ENCODE measurements around the gene RAVER2.
"Not testable (repeated sequence)": the region's sequence is repeated elsewhere in the genome, so short reads cannot be mapped to it uniquely, and the experiment has no call there.

Gene RAVER2

GRCh38 chr1:64744492-64745180, at the start of gene RAVER2:
RAVER2 (plus strand) TSS chr1:64745075; CDS start chr1:64745173, 98 bp downstream.
- H3K9me3 ChIP-seq (replicated peaks in 1 of 11) = no peaks in the 10 kb centered on the region
- peaks cover 15 to 29% (median 23%) of the 10 kb centered on the region in 10 experiments for H3K4me1 ChIP-seq
- no peaks in the 10 kb centered on the region for H3K27me3 ChIP-seq
- peak within 1 kb of the TSS; percentile 1 to 86 (median 84); a peak in 21 of 22 replicates for H3K27ac ChIP-seq
- peaks cover 0 to 12% (median 0%) of the 10 kb centered on the region in 11 experiments; a peak in 3 of 22 replicates for H4K20me1 ChIP-seq
- H3K36me3 ChIP-seq = no peaks in the 10 kb centered on the region
- peak within 1 kb of the TSS; percentile 74 to 99 (median 88) for H3K4me2 ChIP-seq
- no peak for TF ChIP-seq Cebpa-rat (IDR thresholded peaks at IDR 0.05)
- peak within 1 kb of the TSS; percentile 77 to 92 (median 88) for H3K9ac ChIP-seq
- peak within 1 kb of the TSS; percentile 78 to 96 (median 86) for H3K4me3 ChIP-seq

- peaks cover 0 to 14% (median 5%) of the 10 kb centered on the region in 11 experiments; a peak in 12 of 22 replicates for H3K36me3 ChIP-seq
- no peak overlapping the region for H3K4me3 ChIP-seq
- no peaks in the 10 kb centered on the region for H3K9me3 ChIP-seq (replicated peaks in 1 of 11)
- no peaks in the 10 kb centered on the region for H4K20me1 ChIP-seq
- H3K27ac ChIP-seq = no peak overlapping the region
- H3K4me2 ChIP-seq = no peak overlapping the region
- no peak for TF ChIP-seq Cebpa-rat (IDR thresholded peaks at IDR 0.05)
- H3K27me3 ChIP-seq = no peaks in the 10 kb centered on the region
- H3K9ac ChIP-seq = no peak overlapping the region
- peaks cover 3 to 8% (median 5%) of the 10 kb centered on the region in 10 experiments; a peak in 17 of 20 replicates for H3K4me1 ChIP-seq
These were observed 48.0 kb upstream of the RAVER2 start for GRCh38 chr1:64696879-64697278.

- peaks cover 0 to 5% (median 4%) of the 10 kb centered on the region in 10 experiments; a peak in 12 of 20 replicates for H3K4me1 ChIP-seq
- no peak overlapping the region for H3K9ac ChIP-seq
- no peak overlapping the region for H3K27ac ChIP-seq
- peaks cover 0 to 3% (median 0%) of the 10 kb centered on the region in 11 experiments; a peak in 1 of 22 replicates for H3K36me3 ChIP-seq
- H3K9me3 ChIP-seq (replicated peaks in 1 of 11) = no peaks in the 10 kb centered on the region
- H3K4me3 ChIP-seq = no peak overlapping the region
- TF ChIP-seq Cebpa-rat (IDR thresholded peaks at IDR 0.05) = no peak
- H3K27me3 ChIP-seq = no peaks in the 10 kb centered on the region
- no peaks in the 10 kb centered on the region for H4K20me1 ChIP-seq
- no peak overlapping the region for H3K4me2 ChIP-seq
These were observed 45.5 kb upstream of the RAVER2 start for GRCh38 chr1:64699327-64699726.

- no peaks in the 10 kb centered on the region for H3K4me1 ChIP-seq
- H4K20me1 ChIP-seq = no peaks in the 10 kb centered on the region
- H3K4me2 ChIP-seq = no peak overlapping the region
- H3K27ac ChIP-seq = no peak overlapping the region
- no peaks in the 10 kb centered on the region for H3K36me3 ChIP-seq
- no peak overlapping the region for H3K9ac ChIP-seq
- TF ChIP-seq Cebpa-rat (IDR thresholded peaks at IDR 0.05) = no peak
- no peak overlapping the region for H3K4me3 ChIP-seq
- no peaks in the 10 kb centered on the region for H3K27me3 ChIP-seq
- H3K9me3 ChIP-seq (replicated peaks in 1 of 11) = no peaks in the 10 kb centered on the region
These were observed 43.8 kb upstream of the RAVER2 start for GRCh38 chr1:64701071-64701470.

GRCh38 chr1:64701886-64702285, 43.0 kb upstream of the RAVER2 start:
- no peak overlapping the region for H3K27ac ChIP-seq
- TF ChIP-seq Cebpa-rat (IDR thresholded peaks at IDR 0.05) = no peak
- no peak overlapping the region for H3K4me2 ChIP-seq
- H4K20me1 ChIP-seq = no peaks in the 10 kb centered on the region
- no peaks in the 10 kb centered on the region for H3K4me1 ChIP-seq
- no peaks in the 10 kb centered on the region for H3K36me3 ChIP-seq
- no peaks in the 10 kb centered on the region for H3K9me3 ChIP-seq (replicated peaks in 1 of 11)
- H3K27me3 ChIP-seq = no peaks in the 10 kb centered on the region
- no peak overlapping the region for H3K4me3 ChIP-seq
- H3K9ac ChIP-seq = no peak overlapping the region

- not testable (repeated sequence) for H3K4me1 ChIP-seq; H3K9me3 ChIP-seq (replicated peaks in 1 of 11); H3K4me2 ChIP-seq; H3K9ac ChIP-seq; H4K20me1 ChIP-seq; H3K4me3 ChIP-seq; H3K36me3 ChIP-seq; H3K27ac ChIP-seq; H3K27me3 ChIP-seq
These were observed 42.2 kb upstream of the RAVER2 start for GRCh38 chr1:64702670-64703069.

- H3K27ac ChIP-seq = no peak overlapping the region
- H3K9me3 ChIP-seq (replicated peaks in 1 of 11) = no peaks in the 10 kb centered on the region
- H3K4me3 ChIP-seq = no peak overlapping the region
- H3K9ac ChIP-seq = no peak overlapping the region
- H3K27me3 ChIP-seq = no peaks in the 10 kb centered on the region
- H3K36me3 ChIP-seq = no peaks in the 10 kb centered on the region
- H3K4me2 ChIP-seq = no peak overlapping the region
- H4K20me1 ChIP-seq = no peaks in the 10 kb centered on the region
- TF ChIP-seq Cebpa-rat (IDR thresholded peaks at IDR 0.05) = no peak
- H3K4me1 ChIP-seq = no peaks in the 10 kb centered on the region
These were observed 41.3 kb upstream of the RAVER2 start for GRCh38 chr1:64703600-64703999.

- H3K4me1 ChIP-seq = no peaks in the 10 kb centered on the region
- H4K20me1 ChIP-seq = no peaks in the 10 kb centered on the region
- no peaks in the 10 kb centered on the region for H3K36me3 ChIP-seq
- H3K4me3 ChIP-seq = no peak overlapping the region
- H3K9me3 ChIP-seq (replicated peaks in 1 of 11) = no peaks in the 10 kb centered on the region
- H3K4me2 ChIP-seq = no peak overlapping the region
- TF ChIP-seq Cebpa-rat (IDR thresholded peaks at IDR 0.05) = no peak
- H3K27ac ChIP-seq = no peak overlapping the region
- H3K27me3 ChIP-seq = no peaks in the 10 kb centered on the region
- no peak overlapping the region for H3K9ac ChIP-seq
These were observed 39.3 kb upstream of the RAVER2 start for GRCh38 chr1:64705591-64705990.

- Histone ChIP-seq H3K4me1 (no peaks in the 10 kb centered on the region), H3K27me3 (no peaks in the 10 kb centered on the region), H3K27ac (no peak overlapping the region), H3K9ac (no peak overlapping the region), H3K9me3 (replicated peaks in 1 of 11) (no peaks in the 10 kb centered on the region), H3K36me3 (no peaks in the 10 kb centered on the region), H3K4me2 (no peak overlapping the region), H4K20me1 (no peaks in the 10 kb centered on the region), H3K4me3 (no peak overlapping the region)
- TF ChIP-seq Cebpa-rat (IDR thresholded peaks at IDR 0.05) = no peak
These were observed 33.6 kb upstream of the RAVER2 start for GRCh38 chr1:64711266-64711665.

GRCh38 chr1:64712049-64712448, 32.8 kb upstream of the RAVER2 start:
- Histone ChIP-seq H3K4me2 (no peak overlapping the region), H3K36me3 (no peaks in the 10 kb centered on the region), H3K27me3 (no peaks in the 10 kb centered on the region), H4K20me1 (no peaks in the 10 kb centered on the region), H3K9ac (no peak overlapping the region), H3K9me3 (replicated peaks in 1 of 11) (no peaks in the 10 kb centered on the region), H3K4me1 (no peaks in the 10 kb centered on the region), H3K27ac (no peak overlapping the region), H3K4me3 (no peak overlapping the region)
- TF ChIP-seq Cebpa-rat (IDR thresholded peaks at IDR 0.05) = no peak
